Colonic mucosa (tissue), 4 donors: ENCODE data around the gene GNG7. TPM values are rescaled to one million over a fixed set of nuclear protein-coding genes. Genes with fewer than 3 reads are reported as not detected.

ENCODE experiments used
- DNase-seq: peaks from one replicate; pipeline ENCODE4 v3.0.0-alpha.2; 2020
- H3K27ac ChIP-seq: fragments of 200-600 bp; one replicate; pipeline ENCODE4 v1.8.0; 2021
- H3K27me3 ChIP-seq: fragments of 200-600 bp; one replicate; pipeline ENCODE4 v1.8.0; 2021
- H3K36me3 ChIP-seq: fragments of 200-600 bp; one replicate; pipeline ENCODE4 v1.8.0; 2021
- H3K4me1 ChIP-seq: fragments of 200-600 bp; one replicate; pipeline ENCODE4 v1.8.0; 2021; ENCODE audit warnings: mild to moderate bottlenecking
- H3K4me3 ChIP-seq: fragments of 200-600 bp; one replicate; pipeline ENCODE4 v1.8.0; 2021
- H3K9ac ChIP-seq, 2 donors: one replicate each; pipeline ENCODE4 v1.7.0; 2013; ENCODE audit warnings: control low read depth in 2 of 2, low read depth in 2 of 2, low read length in 2 of 2
- H3K9me3 ChIP-seq: fragments of 200-600 bp; one replicate; pipeline ENCODE4 v1.8.0; 2021
- CTCF ChIP-seq: fragments of 200-600 bp; IDR thresholded peaks from one replicate; pipeline ENCODE4 v1.8.0; 2022; ENCODE audit warnings: antibody characterized with exemption, mild to moderate bottlenecking
- intact Hi-C: fragments of 100-400 bp; cut with DNase I; formaldehyde crosslinking; loops from one replicate; pipeline ENCODE4 v1.14.1; 2022
- total RNA-seq, 2 donors: library from RNA; stranded (reverse); fragmentation: NEBNext Ultra II Directional in 1 of 2; extraction: Animal tissue kit (Norgen Biotek cat#: 25700) in 1 of 2; gene quantifications; one replicate each; pipeline ENCODE4 v1.2.1, GENCODE V29; 2021
- donor health status: healthy.
- donor health status: DM: no; HTN: no; CAD: no.
- donor health status: DM: no; HTN: no; CAD: no.

Gene GNG7
- total RNA-seq, 2 donors from 2014 or later, result 1.5 to 3.2 TPM

- no peak overlapping the region for H3K4me3 ChIP-seq
- intact Hi-C loops, result no loop called here
- no peaks in the 10 kb centered on the region for H3K27me3 ChIP-seq
- no peaks in the 10 kb centered on the region for H3K4me1 ChIP-seq
- no peaks in the 10 kb centered on the region for H3K36me3 ChIP-seq
- no peaks in the 10 kb centered on the region for H3K9me3 ChIP-seq
- no peak overlapping the region for H3K27ac ChIP-seq
- no peak for DNase-seq
- TF ChIP-seq CTCF, result no peak
- no peak overlapping the region for H3K9ac ChIP-seq
Measured at GRCh38 chr19:2634960-2635359, 67.5 kb downstream of the GNG7 start.

- H3K9me3 ChIP-seq, result no peaks in the 10 kb centered on the region
- TF ChIP-seq CTCF, result no peak
- H3K4me1 ChIP-seq, result no peaks in the 10 kb centered on the region
- H3K4me3 ChIP-seq, result no peak overlapping the region
- no peaks in the 10 kb centered on the region for H3K27me3 ChIP-seq
- H3K36me3 ChIP-seq, result no peaks in the 10 kb centered on the region
- DNase-seq, result no peak
- intact Hi-C loops, result no loop called here
- H3K27ac ChIP-seq, result no peak overlapping the region
- H3K9ac ChIP-seq, result peak overlapping the region in 1 of 2 donors; percentile 9
Measured at GRCh38 chr19:2634228-2634951, 68.1 kb downstream of the GNG7 start.

GRCh38 chr19:2633693-2634075, 68.8 kb downstream of the GNG7 start:
- no peaks in the 10 kb centered on the region for H3K9me3 ChIP-seq
- no peaks in the 10 kb centered on the region for H3K4me1 ChIP-seq
- intact Hi-C loops, result no loop called here
- no peak overlapping the region for H3K9ac ChIP-seq
- H3K4me3 ChIP-seq, result no peak overlapping the region
- no peak overlapping the region for H3K27ac ChIP-seq
- H3K36me3 ChIP-seq, result no peaks in the 10 kb centered on the region
- no peaks in the 10 kb centered on the region for H3K27me3 ChIP-seq
- no peak for TF ChIP-seq CTCF
- no peak for DNase-seq

GRCh38 chr19:2631213-2631821, 71.2 kb downstream of the GNG7 start:
- Histone ChIP-seq H3K9me3 (no peaks in the 10 kb centered on the region), H3K27ac (no peak overlapping the region), H3K27me3 (no peaks in the 10 kb centered on the region), H3K9ac (no peak overlapping the region), H3K4me1 (no peaks in the 10 kb centered on the region), H3K36me3 (no peaks in the 10 kb centered on the region), H3K4me3 (no peak overlapping the region)
- TF ChIP-seq CTCF, result no peak
- no peak for DNase-seq
- intact Hi-C loops, result no loop called here

- no peaks in the 10 kb centered on the region for H3K9me3 ChIP-seq
- H3K36me3 ChIP-seq, result no peaks in the 10 kb centered on the region
- no peaks in the 10 kb centered on the region for H3K4me1 ChIP-seq
- DNase-seq, result no peak
- intact Hi-C loops, result no loop called here
- H3K9ac ChIP-seq, result peak overlapping the region in 1 of 2 donors; percentile 28
- H3K27me3 ChIP-seq, result no peaks in the 10 kb centered on the region
- no peak overlapping the region for H3K4me3 ChIP-seq
- no peak overlapping the region for H3K27ac ChIP-seq
- TF ChIP-seq CTCF, result no peak
Measured at GRCh38 chr19:2630352-2631001, 72.0 kb downstream of the GNG7 start.
